Stimulated activated CD4-positive, alpha-beta T cell treated with anti-CD3 and anti-CD28 coated beads, Interleukin-4, amount 100 ng/mL, for 4 hours (primary cell): Measurements from ENCODE around the gene MAPK10.

Experiments
- DNase-seq, 2 experiments: peaks; one replicate each; pipeline ENCODE4 v3.0.0-alpha.2; 2020

MAPK10 gene

DNA sequence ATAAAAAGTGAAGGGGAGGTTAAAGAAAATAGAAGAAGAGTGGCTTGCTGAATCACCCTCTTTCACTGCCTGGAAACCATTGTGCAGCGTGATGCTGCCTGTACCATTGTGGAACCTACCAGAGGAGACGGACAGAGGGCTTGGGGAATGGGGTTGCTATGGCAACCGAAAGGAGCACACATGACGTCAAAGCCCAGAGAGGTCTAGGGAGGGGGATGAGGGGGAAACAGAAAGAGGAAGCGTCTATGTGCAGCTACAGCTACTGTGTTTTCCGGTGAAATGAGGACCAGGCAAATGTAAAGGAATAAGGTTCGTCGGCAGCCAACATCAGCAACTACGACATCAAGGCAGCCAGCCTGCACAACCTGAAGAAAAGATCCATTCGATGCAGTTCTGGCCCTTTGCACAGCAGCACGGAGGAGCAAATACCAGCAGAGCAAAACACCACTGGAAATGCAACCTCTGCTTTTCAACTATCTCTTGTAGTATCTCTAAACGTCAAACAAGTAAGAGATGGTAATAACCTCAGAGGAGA lies at the start of gene MAPK10:
MAPK10 (minus strand) TSS at position 110 of the 535 bp plus-strand sequence.
- peak; percentile 4 to 38 for DNase-seq

DNA sequence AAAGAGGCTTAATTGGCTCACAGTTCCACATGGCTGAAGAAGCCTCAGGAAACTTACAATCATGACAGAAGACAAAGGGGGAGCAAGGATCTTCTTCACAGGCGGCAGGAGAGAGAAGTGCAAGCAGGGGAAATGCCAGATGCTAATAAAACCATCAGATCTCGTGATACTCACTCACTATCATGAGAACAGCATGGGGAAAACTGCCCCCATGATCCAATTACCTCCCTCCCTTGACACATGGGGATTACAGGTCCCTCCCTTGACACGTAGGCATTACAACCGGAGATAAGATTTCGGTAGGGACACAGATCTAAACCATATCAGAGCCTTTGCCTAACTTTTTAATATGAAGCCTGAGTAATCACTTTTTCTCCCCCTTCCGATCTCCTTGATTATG lies 43.7 kb upstream of the MAPK10 start:
- no peak for DNase-seq

DNA sequence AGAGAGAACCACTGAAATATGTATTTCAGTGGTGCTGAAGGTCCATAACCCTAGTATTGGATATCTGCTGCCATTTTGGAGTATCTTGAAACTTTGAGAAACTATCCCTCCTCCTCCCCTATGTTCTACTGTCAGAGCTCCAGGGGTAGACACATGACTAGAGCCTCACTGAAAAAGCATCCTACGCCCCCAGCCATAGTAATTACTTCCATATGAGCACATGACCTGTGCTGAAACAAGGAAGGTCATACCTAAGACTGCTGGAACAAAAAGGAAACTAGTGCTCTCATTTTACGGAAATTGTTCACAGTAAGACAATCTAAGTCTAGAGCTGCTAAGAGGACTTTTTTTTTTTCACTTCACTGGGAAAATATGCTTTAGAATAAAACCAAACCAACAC lies 42.0 kb upstream of the MAPK10 start:
- no peak for DNase-seq

DNA sequence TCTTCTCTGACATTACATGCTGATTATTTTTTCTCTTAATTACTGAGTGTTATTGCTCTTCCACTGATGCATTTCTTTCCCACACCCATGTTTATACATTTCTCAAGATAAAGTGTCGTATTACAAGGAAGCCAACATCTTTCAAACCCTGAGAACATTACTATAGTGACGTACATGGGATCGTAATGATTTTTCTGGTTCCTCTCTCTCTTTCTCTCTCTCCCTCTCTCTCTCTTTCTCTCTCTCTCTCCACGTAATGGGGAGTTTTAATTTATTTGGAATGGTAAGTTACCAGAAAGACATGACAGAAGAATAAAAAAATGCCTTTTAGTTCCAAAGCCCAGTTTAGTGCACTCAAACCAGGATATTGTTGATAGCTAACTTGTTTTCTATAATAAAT lies 40.4 kb upstream of the MAPK10 start:
- DNase-seq: no peak

DNA sequence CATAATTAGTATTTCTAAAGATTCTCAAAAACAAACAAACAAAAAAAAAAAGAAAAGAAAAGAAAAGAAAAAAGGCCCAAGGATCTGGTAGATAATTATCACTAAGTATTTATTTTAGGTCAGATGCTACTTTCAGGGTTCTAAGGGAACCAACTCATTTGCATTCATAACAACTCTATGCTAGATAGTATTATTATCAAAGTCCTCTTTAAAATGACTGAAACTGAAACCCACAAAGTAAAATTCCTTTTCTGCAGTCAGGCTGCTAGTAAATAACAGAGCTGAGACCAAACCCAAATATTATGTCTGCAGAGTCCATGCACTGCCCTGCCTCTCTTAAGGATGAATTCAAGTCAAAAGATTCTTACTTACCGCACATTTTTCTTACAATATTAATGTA lies 38.3 kb upstream of the MAPK10 start:
- DNase-seq: no peak

DNA sequence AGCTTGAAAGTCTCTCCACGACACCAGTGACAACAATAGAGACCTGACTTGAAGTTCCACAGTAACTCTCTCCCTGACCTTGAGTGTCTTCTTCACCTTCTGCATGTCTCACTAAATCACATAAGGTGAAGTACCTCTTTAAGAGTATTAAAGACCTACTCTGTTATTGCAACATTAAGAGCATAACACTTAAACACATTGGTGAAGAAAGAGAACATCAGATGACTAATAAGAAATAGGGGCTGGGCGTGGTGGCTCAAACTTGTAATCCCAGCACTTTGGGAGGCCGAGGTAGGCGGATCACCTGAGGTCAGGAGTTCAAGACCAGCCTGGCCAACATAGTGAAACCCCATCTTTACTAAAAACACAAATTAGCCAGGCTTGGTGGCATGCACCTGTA lies 33.9 kb upstream of the MAPK10 start:
- no peak for DNase-seq

DNA sequence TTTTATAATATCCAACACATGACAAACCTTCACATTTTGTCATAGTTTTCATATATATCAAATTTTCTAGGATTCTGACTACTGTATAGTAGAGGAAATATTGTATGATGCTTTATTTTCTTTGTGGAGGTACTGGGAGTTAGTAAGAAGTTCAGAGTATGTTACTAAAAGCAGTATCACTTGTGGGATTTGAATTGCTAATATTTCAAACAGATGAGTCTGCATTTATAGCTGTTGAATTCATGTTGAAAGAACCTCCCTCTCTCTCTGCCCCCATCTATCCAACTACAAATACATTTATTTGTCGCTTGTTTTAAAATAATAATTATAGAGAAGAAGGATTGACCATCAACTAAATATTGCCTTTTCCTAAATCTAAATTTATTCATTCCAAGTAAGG lies 29.8 kb upstream of the MAPK10 start:
- no peak for DNase-seq

DNA sequence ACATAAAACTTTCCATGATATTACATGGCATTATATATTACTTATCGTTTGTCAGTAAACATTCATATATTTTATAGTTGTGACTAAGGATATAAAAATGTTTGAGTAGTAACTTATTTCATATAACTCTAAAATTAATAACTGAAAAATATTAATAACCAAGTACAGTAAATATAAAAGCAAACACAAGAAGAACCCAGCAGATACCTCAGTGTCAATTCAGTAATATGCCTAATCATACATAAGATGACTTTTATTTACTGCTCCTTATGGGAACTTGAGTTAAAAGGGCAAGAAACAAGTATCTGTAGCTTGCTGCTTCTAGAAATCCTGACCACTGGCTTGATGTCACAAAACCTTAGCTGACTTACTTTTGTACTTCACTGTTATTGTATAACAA lies 28.4 kb upstream of the MAPK10 start:
- no peak for DNase-seq

DNA sequence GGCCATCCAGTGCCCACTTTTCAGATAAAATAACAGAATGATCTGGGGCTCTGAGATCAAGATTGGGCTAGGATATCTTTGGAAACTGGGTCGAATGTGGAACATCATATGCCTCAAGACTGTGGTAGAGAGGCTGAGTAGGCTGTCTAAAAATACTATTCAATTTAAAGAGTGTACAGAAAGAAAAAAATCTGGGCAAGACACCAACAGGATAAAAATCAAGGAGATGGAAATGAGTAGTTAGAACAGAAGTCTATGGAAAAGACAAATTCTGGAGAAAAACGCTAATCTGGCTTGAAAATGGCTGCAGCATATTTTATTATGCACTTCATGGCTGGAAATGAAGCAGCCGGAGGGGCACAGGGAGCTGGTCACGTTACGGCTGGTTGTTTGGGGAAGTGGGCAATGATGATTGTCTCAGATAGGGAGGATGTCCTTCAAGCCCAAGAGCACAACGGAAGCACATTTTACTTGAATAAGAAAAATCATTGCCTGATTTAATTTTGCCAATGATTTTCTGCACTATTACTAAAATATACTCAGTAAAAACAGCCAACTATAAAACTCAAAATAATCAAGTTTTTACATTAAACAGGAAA lies 27.1 kb upstream of the MAPK10 start:
- no peak for DNase-seq

DNA sequence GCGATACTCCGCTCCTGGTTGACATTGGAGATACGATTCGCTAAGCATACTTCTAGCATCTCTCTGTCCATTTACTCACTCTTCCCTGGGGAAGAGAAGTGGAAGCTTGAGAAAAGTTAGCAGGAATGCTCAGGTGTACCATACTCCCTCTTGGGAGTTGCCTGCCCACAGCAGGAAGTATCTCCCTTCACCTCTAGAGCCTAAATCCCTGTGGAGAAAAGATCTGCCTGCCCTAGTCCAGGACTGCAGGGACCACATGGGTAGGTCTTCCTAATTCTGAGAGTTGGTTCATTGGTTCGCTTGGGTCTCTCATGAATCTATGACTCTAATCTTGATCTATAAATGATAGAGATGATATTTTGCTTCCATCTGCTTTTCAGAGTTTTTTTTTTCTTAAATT lies 26.3 kb upstream of the MAPK10 start:
- no peak for DNase-seq

DNA sequence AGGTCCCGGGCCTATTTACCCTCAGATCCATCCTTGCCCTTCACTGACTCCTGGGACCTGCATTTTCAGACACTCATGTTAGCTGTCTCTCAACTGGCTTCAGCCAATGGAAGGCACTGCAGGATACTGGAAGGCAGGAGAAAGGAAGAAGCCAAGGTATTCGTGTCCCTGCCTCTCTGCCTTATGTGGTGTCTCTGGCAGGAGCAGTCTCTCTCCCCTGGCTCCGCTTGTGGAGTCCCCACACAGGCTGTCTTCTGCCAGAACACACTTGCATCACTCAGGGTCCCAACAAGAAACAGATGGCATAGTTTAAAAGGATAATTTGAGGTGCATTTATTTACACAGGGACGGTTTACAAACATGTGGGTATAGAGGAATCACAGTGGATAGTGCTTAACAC lies 21.6 kb upstream of the MAPK10 start:
- no peak for DNase-seq

DNA sequence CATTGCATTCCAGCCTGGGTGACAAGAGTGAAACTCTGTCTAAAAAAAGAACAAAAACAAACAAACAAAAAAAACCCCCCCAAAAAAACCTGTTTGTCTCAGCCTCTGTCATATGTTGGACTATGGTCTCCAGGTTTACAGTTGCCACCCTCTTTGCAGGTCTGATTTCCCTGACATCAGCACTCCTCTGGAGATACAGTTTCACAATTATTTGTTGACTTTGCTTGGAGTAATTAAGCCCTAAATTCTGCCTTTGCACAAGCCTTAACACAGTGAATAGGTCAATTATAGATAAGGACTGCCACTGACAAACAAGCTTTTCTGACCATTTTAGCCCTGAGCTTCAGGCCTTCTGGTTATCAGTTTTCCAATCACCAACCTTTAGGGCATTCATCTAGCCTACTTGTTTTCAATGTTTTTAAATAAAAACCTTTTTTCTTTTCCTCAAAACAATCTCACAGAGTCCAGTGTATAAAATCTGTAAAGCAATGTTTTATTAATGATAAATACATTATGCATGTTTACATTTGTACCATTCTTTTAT lies 20.4 kb upstream of the MAPK10 start:
- DNase-seq: no peak

DNA sequence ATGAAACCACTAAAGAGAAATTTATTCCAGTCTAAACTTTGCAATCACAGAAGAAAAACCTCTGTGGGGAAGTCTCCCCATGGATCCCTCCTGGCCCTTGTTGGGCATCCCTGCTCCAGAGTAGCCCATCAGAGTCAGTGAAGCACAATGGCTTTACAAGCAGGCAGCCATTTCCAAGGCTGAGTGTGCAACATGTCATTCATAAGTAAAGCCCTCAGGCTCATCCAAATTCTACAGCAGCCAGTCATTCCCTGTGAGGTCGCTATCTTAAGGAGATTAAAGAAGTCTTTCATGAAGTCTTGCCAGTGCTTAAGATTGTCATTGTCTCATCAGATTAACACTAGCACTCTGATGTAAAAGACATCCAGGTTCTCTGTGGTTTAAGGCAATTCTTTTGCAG lies 17.0 kb upstream of the MAPK10 start:
- no peak for DNase-seq

DNA sequence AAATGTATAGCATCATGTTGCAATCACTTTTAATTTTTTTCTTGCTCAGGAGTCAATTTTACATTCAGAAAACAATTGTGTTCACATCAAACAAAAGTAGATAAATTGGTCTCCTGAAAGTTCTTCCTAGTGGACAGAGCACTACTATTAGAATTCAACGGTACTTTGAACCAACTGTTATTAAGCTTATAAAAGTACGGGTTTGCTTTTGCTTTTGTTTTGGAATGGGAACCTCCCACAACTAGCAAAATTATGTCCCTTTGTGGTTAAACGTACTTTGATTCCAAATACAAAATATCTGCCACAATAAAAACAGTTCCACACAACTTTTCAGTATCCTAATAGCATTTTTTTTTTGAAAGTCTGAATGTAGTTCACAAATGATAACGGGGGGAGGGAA lies 8.6 kb upstream of the MAPK10 start:
- DNase-seq: no peak

DNA sequence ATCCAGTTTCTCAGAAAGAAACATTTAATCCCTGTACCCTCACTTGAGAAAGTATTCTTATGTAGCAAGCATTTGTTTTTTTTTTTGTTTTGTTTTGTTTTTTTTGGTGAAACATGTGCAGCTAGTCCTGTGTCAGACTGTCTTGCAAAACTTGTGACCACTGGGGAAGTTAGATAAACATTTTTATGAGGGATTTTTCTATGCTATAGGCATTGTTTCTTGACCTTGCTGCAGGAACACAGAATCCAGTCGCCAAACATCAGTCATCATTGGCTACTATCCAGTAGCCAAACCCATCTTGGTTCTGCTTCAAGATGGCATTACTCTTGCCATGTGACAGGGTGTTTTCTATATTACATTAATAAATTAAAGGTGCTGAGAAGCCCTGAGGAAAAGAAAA lies 7.7 kb upstream of the MAPK10 start:
- DNase-seq: no peak

DNA sequence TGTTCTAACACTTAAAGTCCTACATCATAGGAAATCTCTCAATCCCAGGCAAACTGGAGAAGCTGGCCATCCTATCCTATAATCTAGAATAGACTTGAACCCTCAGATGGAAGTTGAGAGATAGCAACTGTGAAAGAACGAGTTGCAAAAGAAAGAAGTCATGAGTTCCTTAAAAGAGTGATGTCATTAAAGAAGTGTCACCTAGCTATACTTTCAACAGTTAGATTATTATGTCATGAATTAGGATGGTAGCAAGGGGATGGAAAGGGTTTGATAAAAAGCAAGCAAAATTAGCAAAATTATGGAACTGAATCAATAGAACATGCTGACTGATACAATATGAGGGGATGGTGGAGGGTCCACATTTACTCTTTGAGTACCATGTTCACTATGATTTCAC lies 7.1 kb upstream of the MAPK10 start:
- DNase-seq: no peak

DNA sequence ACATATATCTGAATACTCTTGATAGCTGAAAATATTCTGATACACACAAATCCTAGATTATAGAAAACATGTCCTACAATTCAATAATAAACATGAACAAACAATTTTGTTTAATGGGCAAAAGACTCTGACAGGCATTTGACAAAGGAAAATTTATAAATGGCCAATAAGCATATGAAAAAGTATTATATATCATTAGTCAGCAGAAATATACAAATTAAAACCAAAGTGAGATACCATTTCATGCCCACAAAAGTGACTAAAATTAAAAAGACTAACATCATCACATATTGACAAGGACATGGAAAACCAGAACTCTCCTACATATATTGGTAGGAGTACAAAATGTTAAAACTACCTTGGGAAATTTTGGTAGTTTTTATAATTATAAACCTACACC lies 2.7 kb upstream of the MAPK10 start:
- DNase-seq: no peak

DNA sequence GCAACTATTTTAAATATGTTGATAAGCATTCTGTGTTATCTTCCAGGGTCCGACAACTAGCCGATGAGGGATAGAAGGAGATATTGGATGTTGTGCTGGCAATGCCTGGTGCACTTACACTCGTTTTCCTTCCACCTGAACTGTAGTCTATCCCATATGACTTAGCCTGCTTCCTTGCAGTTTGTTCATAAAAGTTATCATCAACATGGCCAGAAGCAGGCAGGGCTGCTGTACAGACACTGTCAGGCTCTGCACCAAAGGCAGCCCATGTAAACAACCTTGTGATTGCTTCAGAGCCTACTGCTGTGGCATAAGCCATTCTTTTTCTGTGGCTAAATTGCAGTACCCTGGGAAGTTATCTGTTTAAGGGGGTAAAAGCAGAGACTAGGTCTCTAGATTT lies 1.6 kb downstream of the MAPK10 start:
- no peak for DNase-seq

DNA sequence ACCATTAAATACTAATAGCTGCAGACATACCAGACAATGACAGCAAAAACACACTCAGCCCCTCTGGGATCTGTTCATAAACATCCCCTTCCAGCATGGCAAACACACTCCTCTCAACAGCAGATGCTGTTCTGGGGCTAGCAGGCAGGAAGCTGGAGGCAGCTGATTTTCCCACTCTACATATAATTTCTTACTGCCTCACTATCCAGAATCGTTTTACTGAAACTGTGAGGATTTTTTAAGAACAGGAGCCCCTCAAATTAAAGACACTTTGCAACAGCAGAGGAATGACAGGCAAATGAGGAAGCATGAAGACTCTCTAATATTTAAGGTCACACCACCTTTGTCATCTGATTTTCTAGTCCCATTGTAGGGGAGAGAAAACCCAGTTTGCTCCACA lies 2.2 kb downstream of the MAPK10 start:
- no peak for DNase-seq

DNA sequence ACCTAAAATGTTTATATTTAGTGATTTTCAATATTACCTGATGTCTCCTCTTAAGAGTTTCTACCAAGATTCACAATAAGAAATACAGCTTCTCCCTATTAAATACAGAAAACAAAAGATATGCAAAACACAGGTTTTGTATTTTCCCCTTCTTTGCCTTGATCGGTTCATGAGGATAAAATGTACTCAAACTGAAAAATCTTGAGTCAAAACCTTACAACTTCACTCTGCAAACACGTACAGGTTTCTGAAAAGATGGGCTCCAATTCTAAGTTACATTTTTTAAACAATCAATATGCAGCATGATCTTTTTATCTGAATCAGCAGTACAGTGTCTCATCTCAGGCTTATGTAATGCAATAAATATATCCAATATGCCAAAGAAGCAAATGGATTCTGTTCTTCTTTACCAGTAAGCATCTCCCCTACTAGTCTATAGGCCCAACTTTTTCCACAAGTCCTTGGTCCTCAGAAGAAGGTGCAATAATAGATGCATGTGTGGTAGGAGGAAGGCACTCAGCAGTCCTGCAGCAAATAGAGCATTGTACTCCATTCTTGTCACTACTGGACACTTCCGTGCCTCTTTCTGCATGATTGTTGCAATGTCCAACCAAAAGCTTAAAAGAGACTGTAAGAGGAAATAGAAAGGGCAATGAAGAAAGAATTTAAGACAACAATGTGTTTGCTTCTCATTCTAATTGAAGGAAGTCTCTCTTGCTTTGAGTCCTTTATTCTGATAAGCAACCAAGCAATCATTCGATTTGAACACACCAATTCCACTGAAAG lies 3.2 kb downstream of the MAPK10 start:
- no peak for DNase-seq

DNA sequence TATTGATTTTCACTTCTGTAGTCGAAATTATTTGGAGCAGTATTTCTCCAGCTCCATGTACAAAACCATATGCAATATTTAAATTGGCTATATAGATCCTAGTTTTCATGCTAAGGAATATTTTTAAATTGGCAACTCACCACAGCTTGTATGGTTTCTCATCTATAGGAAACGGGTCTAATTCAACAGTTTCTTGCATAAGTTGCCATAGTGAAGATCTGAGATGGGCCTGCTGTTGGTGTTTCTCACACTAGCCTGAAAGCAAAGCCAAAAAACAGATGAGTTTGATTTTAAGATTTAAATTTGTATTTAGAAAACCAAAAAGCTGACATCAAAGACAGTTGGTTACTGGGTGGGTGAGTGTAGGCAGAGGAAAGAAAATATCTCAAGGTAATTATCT lies 5.5 kb downstream of the MAPK10 start:
- DNase-seq: no peak

DNA sequence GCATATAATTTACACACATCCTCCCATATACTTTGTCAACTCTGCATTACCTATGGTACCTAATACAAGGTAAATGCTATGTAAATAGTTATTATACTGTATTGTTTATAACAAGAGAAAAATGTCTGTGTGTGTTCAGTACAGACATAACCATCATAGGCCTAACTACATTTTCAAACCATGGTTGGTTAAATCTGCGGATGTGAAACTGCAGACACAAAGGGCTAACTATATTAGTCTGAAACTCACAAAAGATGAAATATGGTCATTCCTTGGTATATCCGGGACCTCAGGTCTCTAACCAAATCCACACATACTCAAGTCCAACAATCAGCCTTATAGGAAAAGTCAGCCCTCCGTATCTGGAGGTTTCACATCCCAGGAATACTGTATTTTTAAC lies 13.5 kb downstream of the MAPK10 start:
- DNase-seq: no peak

DNA sequence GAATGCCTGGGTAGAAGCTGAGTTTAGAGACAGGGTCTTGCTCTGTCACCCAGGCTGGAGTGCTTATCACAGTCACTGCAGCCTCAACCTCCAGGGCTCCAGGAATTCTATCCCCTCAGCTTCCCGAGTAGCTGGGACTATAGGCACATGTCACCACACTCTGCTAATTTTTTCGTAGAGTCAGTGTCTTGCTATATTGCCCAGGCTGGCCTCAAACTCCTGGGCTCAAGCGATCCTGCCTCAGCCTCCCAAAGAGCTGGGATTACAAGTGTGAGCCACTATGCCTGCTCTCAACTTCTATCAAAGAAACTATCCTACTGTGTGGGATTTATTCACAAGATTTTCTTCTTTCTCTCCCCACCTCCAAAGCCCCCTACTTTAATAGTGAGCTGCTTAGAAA lies 15.7 kb downstream of the MAPK10 start:
- DNase-seq: no peak

DNA sequence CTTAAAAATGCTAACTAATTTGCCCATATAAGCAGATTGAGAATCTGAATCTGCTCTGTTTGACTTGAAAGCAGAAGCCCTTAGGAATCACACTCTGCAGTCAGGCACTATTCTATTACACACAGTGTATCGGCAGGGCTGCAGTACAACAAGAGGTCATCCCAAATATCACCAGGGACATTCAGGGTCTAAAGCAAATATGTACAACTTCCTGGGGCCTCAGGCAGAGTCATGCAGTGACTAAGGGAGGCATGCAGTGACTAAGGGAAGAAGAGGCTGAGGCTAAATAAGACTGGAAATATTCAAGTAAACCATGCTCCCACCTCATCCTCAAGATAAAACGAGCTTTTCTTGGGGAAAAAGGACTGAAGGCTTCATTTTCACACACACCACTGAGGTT lies 20.9 kb downstream of the MAPK10 start:
- no peak for DNase-seq

DNA sequence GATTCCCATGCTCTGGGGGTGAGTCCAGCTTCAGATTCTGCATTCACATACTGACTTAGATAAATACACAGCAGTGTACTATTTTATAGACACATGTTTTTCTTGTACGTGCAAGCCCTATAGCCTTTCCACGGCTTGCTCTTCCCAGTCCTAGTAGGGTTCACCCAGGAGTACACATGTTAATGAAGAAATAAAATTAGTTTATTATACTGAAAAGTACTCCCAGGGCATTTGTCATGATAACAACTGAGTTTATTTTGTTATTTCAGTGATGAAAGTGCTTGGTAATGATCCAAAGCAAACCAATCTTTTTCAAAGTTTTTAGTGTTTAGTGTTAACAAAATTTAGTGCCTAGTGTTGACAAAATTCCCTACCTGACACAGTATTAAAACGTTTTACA lies 21.3 kb downstream of the MAPK10 start:
- no peak for DNase-seq
